Psoas muscle (tissue), 8 donors: Measurements from ENCODE around the gene PPM1D. TPM values are rescaled to one million over a fixed set of nuclear protein-coding genes. Genes with fewer than 3 reads are reported as not detected.

Source experiments
- ATAC-seq, 4 donors: fragments of 200-7000 bp; cut with Tn5 transposase; one replicate each; pipeline ENCODE4 v1.9.1; 2020; ENCODE audit warnings: moderate library complexity in 3 of 4, mild to moderate bottlenecking in 2 of 4
- DNase-seq, 2 donors: peaks; one replicate each; pipeline ENCODE4 v3.0.0-alpha.2; 2020
- H3K27ac ChIP-seq: fragments of 200-600 bp; one replicate; pipeline ENCODE4 v1.8.0; 2022
- H3K27me3 ChIP-seq, 3 donors: fragments of 200-600 bp in 1 of 3; one replicate each; pipeline versions ENCODE4 v1.6.1 to v1.8.0; 2013 to 2022; ENCODE audit warnings: low read length in 2 of 3, mild to moderate bottlenecking in 2 of 3, moderate library complexity in 1 of 3; ENCODE audit not compliant: insufficient read depth in 3 of 3
- H3K36me3 ChIP-seq, 2 donors: fragments of 200-600 bp in 1 of 2; one replicate each; pipeline versions ENCODE4 v1.6.1 to v1.8.0; 2013 to 2022; ENCODE audit warnings: low read depth in 1 of 2, mild to moderate bottlenecking in 1 of 2, moderate library complexity in 1 of 2; ENCODE audit not compliant: insufficient read depth in 1 of 2
- H3K4me1 ChIP-seq: fragments of 200-600 bp; one replicate; pipeline ENCODE4 v1.8.0; 2022
- H3K4me3 ChIP-seq: fragments of 200-600 bp; one replicate; pipeline ENCODE4 v1.8.0; 2022; ENCODE audit warnings: mild to moderate bottlenecking
- H3K9me3 ChIP-seq: fragments of 200-600 bp; one replicate; pipeline ENCODE4 v1.8.0; 2022
- WGBS, 3 donors: extraction: QIAGEN DNeasy Blood & Tissue Kit; methylation state at CpG; one replicate each; pipeline versions ENCODE4 v1.1.6 to v1.1.7; 2013; 5-methylcytosine and 5-hydroxymethylcytosine counted together
- intact Hi-C, 2 donors: fragments of 100-400 bp; cut with DNase I; formaldehyde crosslinking; loops; one replicate each; pipeline versions ENCODE4 v1.11.0 to v1.14.2; 2022
- polyA plus RNA-seq, 3 donors: library from polyadenylated mRNA; stranded (reverse); fragments of 200-250 nt; gene quantifications; one replicate each; pipeline ENCODE4 v1.2.3, GENCODE V29; 2013
- total RNA-seq, 4 donors: library from RNA; stranded (reverse); fragmentation: NEBNext Ultra II Directional in 2 of 4; extraction: Animal tissue kit (Norgen Biotek cat#: 25700) in 2 of 4; gene quantifications; one replicate each; pipeline versions ENCODE4 v1.2.1 to v1.2.4, GENCODE V29; 2021 to 2023
- TF ChIP-seq, protein P1 (sequence below): fragments of 200-600 bp; IDR thresholded peaks from one replicate; pipeline ENCODE4 v1.8.0; 2022; ENCODE audit warnings: antibody characterized with exemption
- donor health status: healthy with polysubstance abuse.
- donor health status: DM: no; HTN: no; CAD: no; lungs with moderate emphysema.
- donor health status: Bipolar disorder and iron deficiency.
- donor health status: healthy.
- donor health status: DM: yes; HTN: yes; CAD: no.
- donor health status: DM: no; HTN: no; CAD: no.
- donor health status: DM: no; HTN: no; CAD: no.
- donor health status: DM: yes; HTN: yes; CAD: no.

The PPM1D gene
- total and polyA plus RNA-seq, 7 donors = 2.8 to 10.5 (median 7.0) TPM

DNA sequence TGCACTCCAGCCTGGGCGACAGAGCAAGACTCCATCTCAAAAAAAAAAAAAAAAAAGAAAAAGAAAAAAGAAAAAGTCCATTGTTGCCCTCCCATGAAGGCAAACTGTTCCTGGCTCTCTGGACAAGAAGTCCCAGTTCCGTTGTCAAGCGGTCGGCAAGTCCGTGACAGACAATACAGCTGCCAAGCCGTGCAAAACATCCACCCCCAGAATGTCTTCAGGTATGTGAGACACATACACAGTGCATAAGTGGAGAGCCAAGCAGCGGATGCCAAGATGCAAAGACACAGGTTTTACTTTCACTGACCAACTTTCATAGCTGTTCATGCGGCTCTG lies 40.4 kb upstream of the PPM1D start:
- Histone ChIP-seq H3K4me3 (no peak overlapping the region), H3K36me3 (no peaks in the 10 kb centered on the region), H3K27ac (no peak overlapping the region), H3K4me1 (no peaks in the 10 kb centered on the region), H3K27me3 (no peaks in the 10 kb centered on the region), H3K9me3 (no peaks in the 10 kb centered on the region)
- ATAC-seq (no peak), DNase-seq (no peak)
- WGBS, 3 donors = 92 to 93% (median 92%) methylated on average over 8 of the region's 8 CpGs
- intact Hi-C loops = no loop called here
- TF ChIP-seq, protein P1, sequence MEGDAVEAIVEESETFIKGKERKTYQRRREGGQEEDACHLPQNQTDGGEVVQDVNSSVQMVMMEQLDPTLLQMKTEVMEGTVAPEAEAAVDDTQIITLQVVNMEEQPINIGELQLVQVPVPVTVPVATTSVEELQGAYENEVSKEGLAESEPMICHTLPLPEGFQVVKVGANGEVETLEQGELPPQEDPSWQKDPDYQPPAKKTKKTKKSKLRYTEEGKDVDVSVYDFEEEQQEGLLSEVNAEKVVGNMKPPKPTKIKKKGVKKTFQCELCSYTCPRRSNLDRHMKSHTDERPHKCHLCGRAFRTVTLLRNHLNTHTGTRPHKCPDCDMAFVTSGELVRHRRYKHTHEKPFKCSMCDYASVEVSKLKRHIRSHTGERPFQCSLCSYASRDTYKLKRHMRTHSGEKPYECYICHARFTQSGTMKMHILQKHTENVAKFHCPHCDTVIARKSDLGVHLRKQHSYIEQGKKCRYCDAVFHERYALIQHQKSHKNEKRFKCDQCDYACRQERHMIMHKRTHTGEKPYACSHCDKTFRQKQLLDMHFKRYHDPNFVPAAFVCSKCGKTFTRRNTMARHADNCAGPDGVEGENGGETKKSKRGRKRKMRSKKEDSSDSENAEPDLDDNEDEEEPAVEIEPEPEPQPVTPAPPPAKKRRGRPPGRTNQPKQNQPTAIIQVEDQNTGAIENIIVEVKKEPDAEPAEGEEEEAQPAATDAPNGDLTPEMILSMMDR = no peak

DNA sequence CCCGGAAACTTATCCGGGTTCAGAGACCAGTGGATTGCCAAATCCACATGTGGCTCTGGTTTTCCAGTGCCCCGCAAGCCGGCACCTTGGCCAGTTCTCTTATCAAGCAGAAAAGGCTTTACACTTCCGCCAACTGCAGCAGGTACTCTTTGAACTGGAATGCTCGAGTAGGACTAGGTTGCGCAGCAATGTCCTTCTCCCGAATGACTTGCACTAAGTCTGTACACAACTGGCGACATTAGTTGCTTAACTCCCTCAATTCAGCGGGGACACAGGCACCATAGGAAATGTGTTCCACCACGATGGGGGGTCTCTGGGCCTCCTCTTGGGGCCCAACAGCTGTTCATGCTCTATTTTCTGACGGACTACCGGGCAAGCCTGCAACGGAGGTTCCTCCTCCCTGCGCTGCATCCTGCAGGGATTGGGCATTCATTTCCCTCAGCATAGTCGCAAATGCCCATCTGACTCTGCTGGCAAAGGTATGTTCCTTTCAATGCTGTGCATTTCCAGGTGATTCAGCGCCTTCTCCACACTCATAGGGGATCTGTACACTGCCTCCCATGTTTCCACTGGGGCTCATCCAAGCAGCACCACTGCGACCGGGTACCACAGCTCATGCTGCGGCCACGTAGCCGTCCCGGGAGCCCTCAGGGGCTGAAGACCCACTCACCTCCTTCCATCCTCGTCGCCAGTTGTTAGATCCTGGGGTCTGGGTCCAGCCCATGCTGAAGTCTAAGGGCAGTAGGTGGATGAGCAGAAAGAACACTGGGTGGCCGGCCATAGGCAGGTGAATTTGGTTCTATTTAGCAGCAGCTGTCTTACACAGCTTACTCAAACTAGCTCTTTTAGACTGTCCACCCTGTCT lies 39.8 kb upstream of the PPM1D start:
- ATAC-seq = no peak
- H3K36me3 ChIP-seq = no peaks in the 10 kb centered on the region
- no peaks in the 10 kb centered on the region for H3K27me3 ChIP-seq
- no peaks in the 10 kb centered on the region for H3K4me1 ChIP-seq
- no peak overlapping the region for H3K4me3 ChIP-seq
- WGBS, 3 donors = 86% methylated on average over 26 of the region's 26 CpGs
- H3K9me3 ChIP-seq = no peaks in the 10 kb centered on the region
- intact Hi-C loops = no loop called here
- no peak overlapping the region for H3K27ac ChIP-seq
- DNase-seq = no peak
- TF ChIP-seq, protein P1 = no peak

- intact Hi-C loops = no loop called here
- TF ChIP-seq, protein P1 = no peak
- Histone ChIP-seq H3K27me3 (no peaks in the 10 kb centered on the region), H3K4me1 (no peaks in the 10 kb centered on the region), H3K4me3 (no peak overlapping the region), H3K9me3 (no peaks in the 10 kb centered on the region), H3K27ac (no peak overlapping the region), H3K36me3 (no peaks in the 10 kb centered on the region)
- ATAC-seq (no peak), DNase-seq (no peak)
- WGBS, 3 donors = 86 to 90% (median 89%) methylated on average over 11 of the region's 11 CpGs
Observed at GRCh38 chr17:60560860-60561257, 39.1 kb upstream of the PPM1D start.

DNA sequence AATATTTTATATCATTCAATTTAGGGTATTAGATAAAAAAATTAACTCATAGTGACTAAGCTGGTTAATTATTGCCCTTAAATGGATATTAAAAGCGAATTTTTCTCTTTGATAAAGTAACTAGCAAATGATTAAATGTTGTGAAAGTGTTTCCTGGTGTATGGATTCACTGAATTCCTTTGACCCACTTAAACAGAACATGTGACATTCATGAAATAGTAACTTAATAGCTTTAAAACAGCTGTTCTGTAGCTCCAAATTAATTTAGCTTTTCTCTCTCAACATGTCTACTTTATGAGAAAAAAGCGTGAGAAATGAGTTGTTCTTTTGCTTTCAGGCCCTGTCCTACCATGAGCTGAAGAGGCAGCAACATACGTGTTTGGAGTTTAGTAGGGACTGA lies 37.6 kb upstream of the PPM1D start:
- no peaks in the 10 kb centered on the region for H3K36me3 ChIP-seq
- intact Hi-C loops = no loop called here
- ATAC-seq (no peak), DNase-seq (no peak)
- H3K27me3 ChIP-seq = no peaks in the 10 kb centered on the region
- H3K27ac ChIP-seq = no peak overlapping the region
- no peaks in the 10 kb centered on the region for H3K4me1 ChIP-seq
- 51 to 67% (median 64%) methylated on average over 3 of the region's 3 CpGs for WGBS, 3 donors
- no peak overlapping the region for H3K4me3 ChIP-seq
- no peaks in the 10 kb centered on the region for H3K9me3 ChIP-seq
- TF ChIP-seq, protein P1 = no peak

GRCh38 chr17:60563743-60564142 lies 36.2 kb upstream of the PPM1D start:
- TF ChIP-seq, protein P1 = no peak
- no peak overlapping the region for H3K27ac ChIP-seq
- intact Hi-C loops = no loop called here
- H3K27me3 ChIP-seq = no peaks in the 10 kb centered on the region
- H3K9me3 ChIP-seq = no peaks in the 10 kb centered on the region
- WGBS, 3 donors = 88 to 91% (median 89%) methylated on average over 2 of the region's 2 CpGs
- no peaks in the 10 kb centered on the region for H3K36me3 ChIP-seq
- H3K4me3 ChIP-seq = no peak overlapping the region
- DNase-seq = no peak
- H3K4me1 ChIP-seq = no peaks in the 10 kb centered on the region
- no peak for ATAC-seq
